Nephron progenitor cell (in vitro differentiated cells): ENCODE data around the gene PARD3B.

Source experiments
- DNase-seq: peaks from one replicate; pipeline ENCODE4 v3.0.0; 2021
- H3K27ac Mint-ChIP-seq: 2 replicates; pipeline ENCODE4 v1.8.0; 2021; ENCODE audit warnings: mild to moderate bottlenecking, moderate library complexity, mixed read lengths
- H3K27me3 Mint-ChIP-seq: 2 replicates; pipeline ENCODE4 v1.8.0; 2021; ENCODE audit warnings: mild to moderate bottlenecking, low read depth, mixed read lengths; ENCODE audit not compliant: poor library complexity
- H3K36me3 Mint-ChIP-seq: 2 replicates; pipeline ENCODE4 v1.8.0; 2021; ENCODE audit warnings: low read depth, mixed read lengths
- H3K4me1 Mint-ChIP-seq: 2 replicates; pipeline ENCODE4 v1.8.0; 2021; ENCODE audit warnings: mixed read lengths
- H3K4me3 Mint-ChIP-seq: 2 replicates; pipeline ENCODE4 v1.8.0; 2021; ENCODE audit warnings: mild to moderate bottlenecking, moderate library complexity, mixed read lengths
- H3K9me3 Mint-ChIP-seq: 2 replicates; pipeline ENCODE4 v1.8.0; 2021; ENCODE audit warnings: mild to moderate bottlenecking, moderate library complexity, mixed read lengths
- TF ChIP-seq, protein P1 (sequence below): fragments of 200-600 bp; sonication (generic); IDR thresholded peaks from 2 replicates; pipeline ENCODE4 v1.5.0; 2021; ENCODE audit warnings: antibody characterized with exemption

Gene PARD3B

DNA sequence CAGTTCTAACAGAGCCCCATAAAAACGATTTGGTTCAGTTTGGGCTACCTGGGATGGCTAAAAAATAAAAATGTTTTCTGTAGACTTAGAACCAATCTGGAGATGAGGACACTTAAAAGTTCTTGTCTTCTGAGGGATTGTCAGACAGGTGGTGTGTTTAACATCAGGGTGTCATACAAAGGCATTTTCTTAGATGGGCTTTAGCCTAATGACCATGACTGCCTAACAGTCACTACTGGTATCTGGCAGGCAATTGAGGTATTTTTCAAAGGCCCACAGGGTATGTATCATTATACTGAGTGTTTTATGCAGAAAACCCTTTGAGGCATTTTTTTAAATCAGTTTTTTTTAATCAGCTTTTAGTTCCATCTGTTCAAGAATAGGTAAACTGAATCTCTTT lies 341.4 kb downstream of the PARD3B start:
- peaks cover 3% of the 10 kb centered on the region for H3K27me3 Mint-ChIP-seq
- H3K9me3 Mint-ChIP-seq, result no peaks in the 10 kb centered on the region
- H3K27ac Mint-ChIP-seq, result no peak overlapping the region
- no peak overlapping the region for H3K4me3 Mint-ChIP-seq
- no peaks in the 10 kb centered on the region for H3K36me3 Mint-ChIP-seq
- H3K4me1 Mint-ChIP-seq, result peaks cover 25% of the 10 kb centered on the region
- TF ChIP-seq, protein P1, sequence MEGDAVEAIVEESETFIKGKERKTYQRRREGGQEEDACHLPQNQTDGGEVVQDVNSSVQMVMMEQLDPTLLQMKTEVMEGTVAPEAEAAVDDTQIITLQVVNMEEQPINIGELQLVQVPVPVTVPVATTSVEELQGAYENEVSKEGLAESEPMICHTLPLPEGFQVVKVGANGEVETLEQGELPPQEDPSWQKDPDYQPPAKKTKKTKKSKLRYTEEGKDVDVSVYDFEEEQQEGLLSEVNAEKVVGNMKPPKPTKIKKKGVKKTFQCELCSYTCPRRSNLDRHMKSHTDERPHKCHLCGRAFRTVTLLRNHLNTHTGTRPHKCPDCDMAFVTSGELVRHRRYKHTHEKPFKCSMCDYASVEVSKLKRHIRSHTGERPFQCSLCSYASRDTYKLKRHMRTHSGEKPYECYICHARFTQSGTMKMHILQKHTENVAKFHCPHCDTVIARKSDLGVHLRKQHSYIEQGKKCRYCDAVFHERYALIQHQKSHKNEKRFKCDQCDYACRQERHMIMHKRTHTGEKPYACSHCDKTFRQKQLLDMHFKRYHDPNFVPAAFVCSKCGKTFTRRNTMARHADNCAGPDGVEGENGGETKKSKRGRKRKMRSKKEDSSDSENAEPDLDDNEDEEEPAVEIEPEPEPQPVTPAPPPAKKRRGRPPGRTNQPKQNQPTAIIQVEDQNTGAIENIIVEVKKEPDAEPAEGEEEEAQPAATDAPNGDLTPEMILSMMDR, result no peak
- no peak for DNase-seq

GRCh38 chr2:204888222-204888621 lies 342.9 kb downstream of the PARD3B start:
- Mint-ChIP-seq H3K9me3 (no peaks in the 10 kb centered on the region), H3K4me3 (no peak overlapping the region), H3K27ac (peak overlapping the region; percentile 14), H3K36me3 (no peaks in the 10 kb centered on the region), H3K27me3 (peaks cover 3% of the 10 kb centered on the region), H3K4me1 (peaks cover 15% of the 10 kb centered on the region)
- no peak for DNase-seq
- TF ChIP-seq, protein P1, result no peak

- no peaks in the 10 kb centered on the region for H3K36me3 Mint-ChIP-seq
Observed at GRCh38 chr2:204890680-204891079, 345.4 kb downstream of the PARD3B start.

DNA sequence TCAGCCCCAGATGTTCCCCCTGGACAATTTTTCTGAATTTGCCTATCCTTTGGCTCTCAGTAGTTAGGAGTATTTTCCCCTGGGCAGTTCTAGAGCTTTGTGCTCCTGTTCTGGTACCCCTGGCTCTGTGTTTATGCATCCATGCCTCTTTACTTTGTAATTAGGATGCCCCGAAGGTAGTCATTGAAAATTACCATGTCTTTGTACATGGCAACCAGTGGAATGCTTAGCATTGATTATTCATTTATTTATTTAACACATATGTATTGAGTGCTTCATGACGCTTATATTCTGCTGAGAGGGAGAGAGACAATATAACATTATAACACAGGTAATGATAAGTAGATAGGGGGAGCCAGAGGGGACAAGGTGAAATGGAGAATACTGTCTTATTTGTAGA lies 346.5 kb downstream of the PARD3B start:
- TF ChIP-seq, protein P1, result no peak
- Mint-ChIP-seq H3K4me3 (no peak overlapping the region), H3K27me3 (peaks cover 3% of the 10 kb centered on the region), H3K36me3 (no peaks in the 10 kb centered on the region), H3K9me3 (no peaks in the 10 kb centered on the region), H3K27ac (no peak overlapping the region), H3K4me1 (peaks cover 15% of the 10 kb centered on the region)
- no peak for DNase-seq

More at GRCh38 chr2:204890680-204891079, 345.4 kb downstream of the PARD3B start:
- H3K4me1 Mint-ChIP-seq, result peaks cover 15% of the 10 kb centered on the region
- DNase-seq, result no peak
- H3K27ac Mint-ChIP-seq, result no peak overlapping the region
- H3K9me3 Mint-ChIP-seq, result no peaks in the 10 kb centered on the region
- no peak overlapping the region for H3K4me3 Mint-ChIP-seq
- TF ChIP-seq, protein P1, result no peak
- peaks cover 3% of the 10 kb centered on the region for H3K27me3 Mint-ChIP-seq

DNA sequence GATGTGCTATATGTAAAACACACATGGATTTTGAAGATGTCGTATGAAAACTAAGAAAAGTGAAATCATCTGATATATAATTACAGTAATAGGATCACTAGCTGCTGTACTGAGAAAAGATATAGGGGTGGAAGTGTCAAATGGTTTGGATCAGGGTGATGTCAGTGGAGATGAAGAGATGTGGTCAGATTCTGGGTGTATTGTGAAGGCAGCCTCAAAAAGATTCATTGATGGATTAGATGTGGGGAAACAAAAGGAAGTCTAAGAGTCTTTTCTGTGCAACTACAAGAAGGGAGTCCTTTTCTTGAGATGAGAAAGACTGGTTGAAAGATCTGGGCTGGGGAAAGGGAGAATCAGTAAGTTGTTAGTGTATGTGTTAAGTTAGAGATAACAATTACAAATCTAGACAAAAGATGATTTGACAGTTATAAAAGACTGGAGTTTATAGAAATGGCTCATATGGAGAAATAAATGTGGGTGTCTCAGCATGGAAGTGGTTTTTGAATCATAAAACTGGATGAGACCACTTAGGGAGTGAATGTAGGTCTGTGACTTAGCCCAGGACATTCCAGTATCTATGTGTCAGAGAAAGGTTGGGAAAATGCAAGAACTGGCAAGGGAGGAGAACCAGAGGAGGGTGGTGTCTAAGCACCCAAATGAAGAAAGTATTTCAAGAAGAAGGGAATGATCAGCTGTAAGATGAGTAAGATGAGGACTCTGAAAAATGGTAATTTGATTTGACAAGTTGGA lies 347.4 kb downstream of the PARD3B start:
- H3K36me3 Mint-ChIP-seq, result no peaks in the 10 kb centered on the region
- DNase-seq, result no peak
- H3K27me3 Mint-ChIP-seq, result peaks cover 3% of the 10 kb centered on the region
- no peaks in the 10 kb centered on the region for H3K9me3 Mint-ChIP-seq
- no peak overlapping the region for H3K4me3 Mint-ChIP-seq
- no peak overlapping the region for H3K27ac Mint-ChIP-seq
- H3K4me1 Mint-ChIP-seq, result peaks cover 7% of the 10 kb centered on the region
- TF ChIP-seq, protein P1, result no peak

- Mint-ChIP-seq H3K27ac (no peak overlapping the region), H3K27me3 (no peaks in the 10 kb centered on the region), H3K9me3 (peaks cover 25% of the 10 kb centered on the region), H3K4me3 (no peak overlapping the region), H3K4me1 (peaks cover 16% of the 10 kb centered on the region), H3K36me3 (peaks cover 25% of the 10 kb centered on the region)
- TF ChIP-seq, protein P1, result no peak
- no peak for DNase-seq
Observed at GRCh38 chr2:204896146-204896545, 350.9 kb downstream of the PARD3B start.
